HCT116 (cell line): ENCODE results near the gene CFAP107. TPM values are rescaled to one million over a fixed set of nuclear protein-coding genes. Genes with fewer than 3 reads are reported as not detected.

ENCODE experiments used
- ATAC-seq: fragments of 200-7000 bp; cut with Tn5 transposase; 2 replicates; pipeline ENCODE4 v1.9.1; 2020; ENCODE audit warnings: mild to moderate bottlenecking, moderate library complexity
- BruUV-seq: library from RNA; stranded (reverse); fragments of 400-500 nt; replicated peaks from 2 replicates; lab custom pipeline; 2021; lab: Mats Ljungman, UMichigan
- CTCF ChIA-PET: fragments of 300-600 bp; sonication (Branson Sonifier 250); formaldehyde crosslinking; loops from one replicate; lab custom pipeline; 2021; ENCODE audit warnings: antibody characterized with exemption; lab: Charles Lee
- POLR2A ChIA-PET: fragments of 300-600, 350-600 bp; sonication (Branson Sonifier 250); formaldehyde crosslinking; loops from one replicate; lab custom pipeline; 2021; ENCODE audit warnings: antibody characterized with exemption; lab: Charles Lee
- RAD21 ChIA-PET, 2 experiments: fragments of 300-600 bp; sonication (Branson Sonifier 250); formaldehyde crosslinking; loops; one replicate each; lab custom pipeline; 2023; ENCODE audit warnings: low total read pairs in 2 of 2; ENCODE audit not compliant: uncharacterized antibody in 2 of 2, unreplicated experiment in 2 of 2, low non-redundant PET in 1 of 2; lab: Charles Lee
- DNase-seq: peaks from one replicate; pipeline ENCODE4 v3.0.0-alpha.2; 2010; ENCODE audit warnings: low read depth, low spot score
- H2AFZ ChIP-seq: fragments of 200-600 bp; shearing (Covaris generic), sonication (generic); 2 replicates; pipeline ENCODE4 v1.6.1; 2017; ENCODE audit warnings: low read depth, mixed run types, mixed read lengths, antibody characterized with exemption, low read length; ENCODE audit not compliant: poor library complexity, severe bottlenecking
- H3K27ac ChIP-seq: 2 replicates; pipeline ENCODE4 v1.5.1; 2012; ENCODE audit warnings: low read depth, low read length
- H3K27me3 ChIP-seq: fragments of 200-600 bp; sonication (generic); 2 replicates; pipeline ENCODE4 v1.6.1; 2016; ENCODE audit warnings: mixed run types, low read length, mixed read lengths; ENCODE audit not compliant: insufficient read depth
- H3K36me3 ChIP-seq, 2 experiments: fragments of 200-500 bp in 1 of 2; fragments of 200-600 bp in 1 of 2; sonication (Bioruptor generic) in 1 of 2; sonication (generic) in 1 of 2; 2 replicates each; pipeline versions ENCODE4 v1.5.1 to v1.6.1; 2014 to 2016; ENCODE audit warnings: low read length in 2 of 2, inconsistent platforms in 1 of 2, mixed read lengths in 1 of 2, mixed run types in 1 of 2; ENCODE audit not compliant: insufficient read depth in 2 of 2, control insufficient read depth in 1 of 2
- H3K4me1 ChIP-seq, 2 experiments: fragments of 200-600 bp in 1 of 2; sonication (generic) in 1 of 2; 2 replicates each; pipeline versions ENCODE4 v1.5.1 to v1.6.1; 2012 to 2017; ENCODE audit warnings: low read length in 2 of 2, inconsistent platforms in 1 of 2, mild to moderate bottlenecking in 1 of 2, mixed read lengths in 1 of 2, mixed run types in 1 of 2, moderate library complexity in 1 of 2; ENCODE audit not compliant: insufficient read depth in 2 of 2, control insufficient read depth in 1 of 2
- H3K4me2 ChIP-seq: fragments of 200-600 bp; sonication (generic); 2 replicates; pipeline ENCODE4 v1.6.1; 2017; ENCODE audit warnings: mixed run types, low read length, mixed read lengths
- H3K4me3 ChIP-seq, 2 experiments: fragments of 200-600 bp in 1 of 2; sonication (generic) in 1 of 2; replicated peaks in 1 of 2; 2 replicates each; pipeline ENCODE4 v1.5.1; 2011 to 2016; ENCODE audit warnings: low read length in 2 of 2, control low read depth in 1 of 2, low read depth in 1 of 2, mild to moderate bottlenecking in 1 of 2, mixed read lengths in 1 of 2, mixed run types in 1 of 2
- H3K79me2 ChIP-seq: fragments of 200-600 bp; sonication (generic); 2 replicates; pipeline ENCODE4 v1.6.1; 2017; ENCODE audit warnings: mild to moderate bottlenecking, mixed run types, low read length, moderate library complexity, mixed read lengths; ENCODE audit not compliant: insufficient read depth
- H3K9ac ChIP-seq: fragments of 200-600 bp; sonication (generic); 2 replicates; pipeline ENCODE4 v1.6.1; 2016; ENCODE audit warnings: low read length, mixed read lengths
- H3K9me2 ChIP-seq: fragments of 200-600 bp; sonication (generic), shearing (Covaris generic); 2 replicates; pipeline ENCODE4 v1.6.1; 2017; ENCODE audit warnings: mixed run types, mild to moderate bottlenecking, moderate library complexity; ENCODE audit not compliant: insufficient read depth
- H3K9me3 ChIP-seq, 2 experiments: fragments of 200-500 bp in 1 of 2; fragments of 200-600 bp in 1 of 2; sonication (Bioruptor generic) in 1 of 2; sonication (generic) in 1 of 2; 2 replicates each; pipeline ENCODE4 v1.6.1; 2014 to 2017; ENCODE audit warnings: low read length in 2 of 2, mixed read lengths in 2 of 2, inconsistent platforms in 1 of 2, low read depth in 1 of 2, mild to moderate bottlenecking in 1 of 2, mixed run types in 1 of 2, moderate library complexity in 1 of 2; ENCODE audit not compliant: control insufficient read depth in 1 of 2, insufficient read depth in 1 of 2
- H4K20me1 ChIP-seq: fragments of 200-600 bp; sonication (generic), shearing (Covaris generic); 2 replicates; pipeline ENCODE4 v1.6.1; 2017; ENCODE audit warnings: mixed run types, mild to moderate bottlenecking, moderate library complexity; ENCODE audit not compliant: insufficient read depth
- CBX3 ChIP-seq: IDR thresholded peaks from 2 replicates; pipeline ENCODE4 v1.6.1; 2012; ENCODE audit warnings: low read depth
- CEBPB ChIP-seq: IDR thresholded peaks from 2 replicates; pipeline ENCODE4 v1.6.1; 2012; ENCODE audit warnings: low read depth
- ELF1 ChIP-seq: IDR thresholded peaks from 2 replicates; pipeline ENCODE4 v1.6.1; 2012; ENCODE audit warnings: low read depth, borderline replicate concordance
- JUND ChIP-seq: IDR thresholded peaks from 2 replicates; pipeline ENCODE4 v1.6.1; 2012
- POLR2A ChIP-seq: IDR thresholded peaks from 2 replicates; pipeline ENCODE4 v1.7.0; 2011; ENCODE audit warnings: borderline replicate concordance; ENCODE audit not compliant: insufficient read depth, insufficient read length; ENCODE audit errors: extremely low read depth
- RAD21 ChIP-seq: IDR thresholded peaks from 2 replicates; pipeline ENCODE4 v1.6.1; 2012; ENCODE audit warnings: low read depth, mild to moderate bottlenecking
- SRF ChIP-seq: IDR thresholded peaks from 2 replicates; pipeline ENCODE4 v1.6.1; 2012; ENCODE audit warnings: low read depth
- YY1 ChIP-seq: IDR thresholded peaks from 2 replicates; pipeline ENCODE4 v1.6.1; 2011; ENCODE audit warnings: low read length, low read depth, moderate library complexity, mild to moderate bottlenecking; ENCODE audit not compliant: insufficient replicate concordance; ENCODE audit errors: extremely low read depth
- intact Hi-C: fragments of 100-400 bp; cut with micrococcal nuclease; formaldehyde crosslinking; loops from 2 replicates; pipeline ENCODE4 v1.10.0; 2022
- total RNA-seq: library from RNA; stranded (reverse); gene quantifications from one replicate; pipeline ENCODE4 v1.2.1, GENCODE V29; 2021; ENCODE audit not compliant: unreplicated experiment
- TF ChIP-seq, protein P1 (sequence below): IDR thresholded peaks from 2 replicates; pipeline ENCODE4 v1.6.1; 2012; ENCODE audit warnings: low read depth

The CFAP107 gene
- total RNA-seq, 1 experiment from 2014 or later, result not detected

DNA sequence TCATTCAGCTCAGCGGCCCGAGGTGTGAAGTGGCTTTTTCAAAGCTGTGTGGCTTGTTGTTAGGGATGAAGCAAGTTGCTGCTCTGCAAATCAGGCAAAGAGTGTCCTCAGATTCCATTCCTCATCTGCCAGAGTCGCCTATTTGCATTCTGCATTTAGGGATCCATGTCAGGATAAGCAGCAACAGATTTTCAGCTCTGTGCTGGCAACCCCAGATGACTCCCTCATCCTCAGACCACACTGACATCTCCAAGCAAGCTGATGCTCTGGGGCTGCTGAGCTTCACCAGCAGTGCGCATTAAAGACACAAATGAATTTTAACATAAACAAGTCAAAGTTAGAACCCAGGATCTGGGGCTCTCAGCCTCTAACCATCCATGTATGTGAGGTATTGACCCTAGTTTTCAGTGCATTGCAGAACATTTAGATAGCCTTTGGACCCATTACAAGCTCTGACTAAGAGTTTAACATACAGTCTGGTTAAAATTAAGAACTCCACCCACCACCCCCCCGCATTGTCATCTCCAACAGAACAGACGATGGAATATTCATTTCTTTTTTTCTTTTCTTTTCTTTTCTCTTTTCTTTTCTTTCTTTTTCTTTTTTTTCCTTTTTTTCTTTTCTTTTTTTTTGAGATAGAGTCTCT is 10.9 kb downstream of the CFAP107 start:
- Histone ChIP-seq H3K4me2 (no peak overlapping the region), H2AFZ (no peak overlapping the region), H3K9ac (no peak overlapping the region), H3K36me3 (no peaks in the 10 kb centered on the region), H3K9me3 (no peaks in the 10 kb centered on the region), H3K9me2 (no peaks in the 10 kb centered on the region), H3K79me2 (no peaks in the 10 kb centered on the region), H3K4me3 (no peak overlapping the region), H3K27me3 (peaks cover 16% of the 10 kb centered on the region), H3K4me1 (no peaks in the 10 kb centered on the region), H3K27ac (no peak overlapping the region), H4K20me1 (no peaks in the 10 kb centered on the region)
- TF ChIP-seq YY1, result no peak
- TF ChIP-seq CBX3, result no peak
- TF ChIP-seq, protein P1, sequence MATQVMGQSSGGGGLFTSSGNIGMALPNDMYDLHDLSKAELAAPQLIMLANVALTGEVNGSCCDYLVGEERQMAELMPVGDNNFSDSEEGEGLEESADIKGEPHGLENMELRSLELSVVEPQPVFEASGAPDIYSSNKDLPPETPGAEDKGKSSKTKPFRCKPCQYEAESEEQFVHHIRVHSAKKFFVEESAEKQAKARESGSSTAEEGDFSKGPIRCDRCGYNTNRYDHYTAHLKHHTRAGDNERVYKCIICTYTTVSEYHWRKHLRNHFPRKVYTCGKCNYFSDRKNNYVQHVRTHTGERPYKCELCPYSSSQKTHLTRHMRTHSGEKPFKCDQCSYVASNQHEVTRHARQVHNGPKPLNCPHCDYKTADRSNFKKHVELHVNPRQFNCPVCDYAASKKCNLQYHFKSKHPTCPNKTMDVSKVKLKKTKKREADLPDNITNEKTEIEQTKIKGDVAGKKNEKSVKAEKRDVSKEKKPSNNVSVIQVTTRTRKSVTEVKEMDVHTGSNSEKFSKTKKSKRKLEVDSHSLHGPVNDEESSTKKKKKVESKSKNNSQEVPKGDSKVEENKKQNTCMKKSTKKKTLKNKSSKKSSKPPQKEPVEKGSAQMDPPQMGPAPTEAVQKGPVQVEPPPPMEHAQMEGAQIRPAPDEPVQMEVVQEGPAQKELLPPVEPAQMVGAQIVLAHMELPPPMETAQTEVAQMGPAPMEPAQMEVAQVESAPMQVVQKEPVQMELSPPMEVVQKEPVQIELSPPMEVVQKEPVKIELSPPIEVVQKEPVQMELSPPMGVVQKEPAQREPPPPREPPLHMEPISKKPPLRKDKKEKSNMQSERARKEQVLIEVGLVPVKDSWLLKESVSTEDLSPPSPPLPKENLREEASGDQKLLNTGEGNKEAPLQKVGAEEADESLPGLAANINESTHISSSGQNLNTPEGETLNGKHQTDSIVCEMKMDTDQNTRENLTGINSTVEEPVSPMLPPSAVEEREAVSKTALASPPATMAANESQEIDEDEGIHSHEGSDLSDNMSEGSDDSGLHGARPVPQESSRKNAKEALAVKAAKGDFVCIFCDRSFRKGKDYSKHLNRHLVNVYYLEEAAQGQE, result no peak
- TF ChIP-seq JUND, result no peak
- TF ChIP-seq POLR2A, result no peak
- no peak for TF ChIP-seq ELF1
- TF ChIP-seq RAD21, result no peak
- TF ChIP-seq SRF, result no peak
- no peak for TF ChIP-seq CEBPB
- DNase-seq (no peak), ATAC-seq (no peak)
- intact Hi-C loops, result no loop called here
- CTCF ChIA-PET, result no interaction called here
- RAD21 ChIA-PET, result no interaction called here
- POLR2A ChIA-PET, result no interaction called here
- BruUV-seq, result no TSS peak
